Adrenal gland (tissue), 5 donors: ENCODE measurements around the gene NOTCH3.

Source experiments
- CTCF ChIP-seq, 6 experiments: fragments of 450-650 bp in 4 of 6; fragments of 200-600 bp in 2 of 6; sonication (generic) in 1 of 6; IDR thresholded peaks; 1 replicate in 5 of 6; 2 replicates in 1 of 6; pipeline versions ENCODE4 v1.5.1 to v1.8.0; 2016 to 2021; ENCODE audit warnings: antibody characterized with exemption in 6 of 6, mild to moderate bottlenecking in 2 of 6, moderate library complexity in 1 of 6
- POLR2A ChIP-seq, 2 donors: fragments of 450-650 bp; IDR thresholded peaks; one replicate each; pipeline ENCODE4 v1.6.1; 2017; ENCODE audit warnings: antibody characterized with exemption in 2 of 2, mild to moderate bottlenecking in 2 of 2, moderate library complexity in 1 of 2
- donor health status: DM: no; HTN: no; CAD: no.

GRCh38 chr19:15178629-15179308, 22.0 kb downstream of the NOTCH3 start:
- TF ChIP-seq POLR2A (IDR thresholded peaks at IDR 0.05) (no peak), CTCF (IDR thresholded peaks at IDR 0.05) (no peak)
